Stimulated activated naive CD4-positive, alpha-beta T cell treated with Interleukin-2 at 50 U/mL for 16 hours (primary cell): ENCODE results near the gene VSIG2.
"Not testable (repeated sequence)": the region's sequence is repeated elsewhere in the genome, so short reads cannot be mapped to it uniquely, and the experiment has no call there.

ENCODE experiments used
- DNase-seq: peaks from one replicate; lab custom pipeline; 2025; lab: John Stamatoyannopoulos, UW

VSIG2 gene

GRCh38 chr11:124751741-124752470 is at the start of gene VSIG2:
VSIG2 (minus strand) TSS chr11:124752255; CDS start chr11:124752137, 118 bp downstream.
- DNase-seq: no peak

- DNase-seq: no peak
These were observed 49.0 kb upstream of the VSIG2 start for GRCh38 chr11:124801014-124801413.

GRCh38 chr11:124800226-124800929 is 48.3 kb upstream of the VSIG2 start, which contains the start of gene MSANTD2:
MSANTD2 (minus strand) TSS chr11:124800406; CDS start chr11:124800380, 26 bp downstream.
- peak; percentile 73 for DNase-seq

GRCh38 chr11:124799348-124800225 is 47.5 kb upstream of the VSIG2 start:
- peak; percentile 33 for DNase-seq

- DNase-seq: no peak
These were observed 46.9 kb upstream of the VSIG2 start for GRCh38 chr11:124798991-124799347.

- no peak for DNase-seq
These were observed 44.3 kb upstream of the VSIG2 start for GRCh38 chr11:124796312-124796711.

- no peak for DNase-seq
These were observed 41.6 kb upstream of the VSIG2 start for GRCh38 chr11:124793466-124794278.

GRCh38 chr11:124791626-124792341 is 39.7 kb upstream of the VSIG2 start:
- DNase-seq: no peak

GRCh38 chr11:124788521-124788920 is 36.5 kb upstream of the VSIG2 start:
- no peak for DNase-seq

- no peak for DNase-seq
These were observed 32.0 kb upstream of the VSIG2 start for GRCh38 chr11:124784051-124784450.

GRCh38 chr11:124783002-124783401 is 30.9 kb upstream of the VSIG2 start:
- no peak for DNase-seq

- no peak for DNase-seq
These were observed 27.5 kb upstream of the VSIG2 start for GRCh38 chr11:124779568-124779967.

GRCh38 chr11:124778281-124778680 is 26.2 kb upstream of the VSIG2 start:
- no peak for DNase-seq

GRCh38 chr11:124776865-124777645 is 25.0 kb upstream of the VSIG2 start:
- DNase-seq: no peak

GRCh38 chr11:124770959-124771358 is 18.9 kb upstream of the VSIG2 start:
- DNase-seq: not testable (repeated sequence)

- DNase-seq: no peak
These were observed 18.0 kb upstream of the VSIG2 start for GRCh38 chr11:124769806-124770774.

GRCh38 chr11:124768914-124769313 is 16.9 kb upstream of the VSIG2 start:
- DNase-seq: no peak

- no peak for DNase-seq
These were observed 14.1 kb upstream of the VSIG2 start for GRCh38 chr11:124766156-124766555.
